Adipocyte (in vitro differentiated cells): ENCODE measurements around the gene TF.

Experiments
- DNase-seq: peaks from one replicate; pipeline ENCODE4 v3.0.0-alpha.2; 2015; ENCODE audit warnings: low read depth
- H3K27me3 ChIP-seq: replicated peaks from 2 replicates; pipeline ENCODE4 v1.7.0; 2013; ENCODE audit warnings: mild to moderate bottlenecking, low read length, moderate library complexity; ENCODE audit not compliant: control insufficient read depth, insufficient read depth
- H3K36me3 ChIP-seq: 2 replicates; pipeline ENCODE4 v1.7.0; 2013; ENCODE audit warnings: low read length, mild to moderate bottlenecking, moderate library complexity; ENCODE audit not compliant: control insufficient read depth, insufficient read depth, severe bottlenecking
- H3K4me1 ChIP-seq: 2 replicates; pipeline ENCODE4 v1.7.0; 2013; ENCODE audit warnings: mild to moderate bottlenecking, low read length, moderate library complexity; ENCODE audit not compliant: control insufficient read depth, insufficient read depth
- H3K4me3 ChIP-seq: 2 replicates; pipeline ENCODE4 v1.7.0; 2013; ENCODE audit warnings: mild to moderate bottlenecking, low read length, moderate library complexity
- H3K9ac ChIP-seq: 2 replicates; pipeline ENCODE4 v1.7.0; 2013; ENCODE audit warnings: mild to moderate bottlenecking, low read length, moderate library complexity
- H3K9me3 ChIP-seq: 2 replicates; pipeline ENCODE4 v1.7.0; 2013; ENCODE audit warnings: mild to moderate bottlenecking, low read length, moderate library complexity; ENCODE audit not compliant: control insufficient read depth

Gene TF

DNA sequence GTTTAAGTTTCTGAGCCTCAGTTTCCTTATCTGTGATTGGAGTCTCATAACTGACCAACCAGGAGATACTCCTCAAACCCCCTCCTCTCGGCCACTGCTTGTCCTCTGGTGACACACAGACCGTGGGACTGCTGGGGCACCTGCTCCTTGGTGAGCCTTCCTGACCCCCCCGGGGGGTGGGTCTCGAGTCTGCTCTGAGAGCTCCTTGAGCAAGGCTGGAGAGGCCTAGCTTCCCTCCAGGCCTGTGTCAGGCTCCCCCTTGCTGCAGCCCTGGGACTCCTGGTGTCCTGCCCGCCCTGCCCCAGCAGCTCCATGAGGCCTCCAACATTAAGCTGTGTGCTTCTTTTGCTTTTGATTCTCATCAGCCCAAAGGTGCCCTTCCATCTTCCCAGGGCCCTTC is 87.1 kb downstream of the TF start:
- DNase-seq: no peak
- Histone ChIP-seq H3K27me3 (no peaks in the 10 kb centered on the region), H3K9ac (no peak overlapping the region), H3K4me3 (no peak overlapping the region), H3K4me1 (no peaks in the 10 kb centered on the region), H3K9me3 (no peaks in the 10 kb centered on the region), H3K36me3 (peaks cover 3% of the 10 kb centered on the region)

DNA sequence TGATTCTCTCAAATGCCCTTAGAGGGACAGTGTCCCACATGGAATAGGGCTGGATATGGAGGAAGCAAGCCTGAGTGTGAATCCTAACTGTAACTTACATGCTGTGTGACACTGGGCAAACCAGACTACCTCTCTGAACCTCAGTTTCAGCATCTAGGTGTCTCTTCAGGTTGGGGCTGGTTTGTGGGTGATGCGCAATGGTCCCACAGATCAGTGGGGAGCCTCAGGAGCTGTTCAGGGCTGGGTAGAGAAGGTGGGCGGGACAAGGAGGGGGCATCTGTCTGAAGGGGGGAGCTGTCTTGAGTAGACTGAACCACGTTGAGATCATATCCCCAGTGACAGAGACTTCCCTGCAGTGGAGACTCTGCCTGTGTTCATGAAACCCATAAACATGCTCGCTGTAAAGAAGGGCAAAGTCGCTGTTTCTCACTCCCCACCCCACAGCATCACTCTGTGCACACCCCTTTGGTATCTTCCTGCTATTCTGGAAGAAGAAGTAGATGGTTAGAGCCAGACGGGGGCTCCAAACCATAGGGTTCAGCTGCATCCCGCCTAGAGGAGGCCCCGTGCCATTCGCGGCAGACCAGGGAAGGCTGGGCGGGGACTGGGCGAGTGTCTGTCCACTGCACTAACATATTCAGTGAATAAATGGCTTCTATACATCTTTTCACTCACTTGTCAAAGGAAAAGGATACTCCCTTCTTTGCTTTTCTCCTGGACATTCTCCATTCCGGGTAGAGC is 87.9 kb downstream of the TF start:
- Histone ChIP-seq H3K36me3 (peaks cover 7% of the 10 kb centered on the region), H3K4me1 (no peaks in the 10 kb centered on the region), H3K4me3 (no peak overlapping the region), H3K9ac (no peak overlapping the region), H3K27me3 (no peaks in the 10 kb centered on the region), H3K9me3 (no peaks in the 10 kb centered on the region)
- DNase-seq: no peak

DNA sequence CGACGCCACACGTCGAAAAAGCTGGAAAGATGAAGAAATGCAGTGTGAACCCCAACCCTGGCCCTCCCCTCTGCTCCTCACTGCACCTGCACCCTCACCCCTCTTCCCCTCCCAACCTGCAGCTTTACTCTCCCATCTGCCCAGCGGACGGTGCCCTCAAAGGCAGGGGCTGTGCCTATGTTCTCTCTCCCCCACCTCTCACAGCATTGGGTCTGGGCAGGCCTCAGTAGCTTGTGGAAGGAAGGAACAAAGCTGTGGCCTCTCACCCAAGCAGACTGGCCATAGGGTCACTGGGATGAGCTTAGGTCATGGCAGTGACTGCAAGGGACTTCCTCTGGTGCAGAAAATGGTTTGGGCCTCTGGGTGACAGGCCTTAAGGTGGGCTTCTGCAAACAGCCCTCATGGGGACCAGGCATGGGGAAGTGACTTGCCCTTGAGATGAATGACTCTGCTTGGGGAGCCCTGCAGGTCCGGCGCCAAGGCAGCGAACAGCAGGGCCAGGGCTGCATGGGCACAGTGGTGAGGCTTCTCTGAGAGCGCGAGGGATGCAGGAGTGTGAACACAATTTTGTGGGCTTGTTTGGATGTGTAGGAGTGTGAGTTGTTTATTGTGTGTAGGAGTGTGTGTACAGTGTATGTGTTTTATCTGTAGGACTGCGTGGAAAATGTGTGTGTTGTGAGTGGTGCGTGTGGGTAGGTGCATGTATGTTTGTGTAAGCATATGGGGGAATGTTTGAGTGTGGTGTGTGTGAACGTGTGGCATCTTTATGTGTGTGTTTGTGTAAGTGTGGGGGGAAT is 88.6 kb downstream of the TF start:
- no peaks in the 10 kb centered on the region for H3K4me1 ChIP-seq
- H3K9ac ChIP-seq: no peak overlapping the region
- H3K9me3 ChIP-seq: no peaks in the 10 kb centered on the region
- no peak overlapping the region for H3K4me3 ChIP-seq
- no peaks in the 10 kb centered on the region for H3K27me3 ChIP-seq
- H3K36me3 ChIP-seq: peaks cover 11% of the 10 kb centered on the region
- no peak for DNase-seq

DNA sequence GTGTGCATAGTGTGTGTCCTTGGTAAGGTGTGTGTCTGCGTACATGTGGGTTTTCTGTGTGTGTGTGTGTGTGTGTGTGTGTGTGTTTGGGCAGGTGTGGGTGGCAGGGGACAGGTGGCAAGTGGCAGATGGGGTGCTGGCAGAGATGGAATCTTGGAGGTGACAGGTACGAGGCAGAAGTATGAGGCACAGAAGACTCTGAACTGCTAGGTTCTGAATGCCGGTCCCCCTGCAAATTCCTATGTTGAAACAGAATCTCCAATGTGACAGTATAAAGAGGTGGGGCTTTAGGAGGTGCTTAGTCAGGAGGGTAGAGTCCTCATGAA is 89.2 kb downstream of the TF start:
- Histone ChIP-seq H3K4me1 (no peaks in the 10 kb centered on the region), H3K36me3 (peaks cover 11% of the 10 kb centered on the region), H3K9ac (no peak overlapping the region), H3K27me3 (no peaks in the 10 kb centered on the region), H3K9me3 (no peaks in the 10 kb centered on the region), H3K4me3 (no peak overlapping the region)
- DNase-seq: no peak

DNA sequence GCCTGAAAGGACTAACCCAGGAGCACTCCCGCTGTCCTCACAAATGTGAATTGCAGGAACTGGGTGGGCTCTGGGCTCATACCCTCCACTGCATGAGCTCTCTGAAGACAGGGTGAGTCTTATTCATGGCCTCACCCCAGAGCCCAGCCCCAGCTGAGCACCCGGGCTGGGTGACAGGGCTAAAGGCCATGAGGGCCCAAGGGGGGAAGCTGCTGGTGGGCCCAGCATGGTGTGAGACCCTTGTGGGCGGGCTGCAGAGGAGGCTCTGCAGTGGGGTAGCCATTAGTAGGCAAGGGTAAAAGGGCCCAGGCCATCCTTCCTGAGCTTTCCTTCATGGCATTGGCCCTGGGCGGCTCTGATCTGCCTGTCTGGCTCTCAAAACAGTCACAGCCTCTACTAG is 89.8 kb downstream of the TF start:
- H3K4me3 ChIP-seq: no peak overlapping the region
- H3K36me3 ChIP-seq: peaks cover 11% of the 10 kb centered on the region
- H3K9ac ChIP-seq: no peak overlapping the region
- H3K4me1 ChIP-seq: no peaks in the 10 kb centered on the region
- H3K9me3 ChIP-seq: no peaks in the 10 kb centered on the region
- no peaks in the 10 kb centered on the region for H3K27me3 ChIP-seq
- DNase-seq: no peak

DNA sequence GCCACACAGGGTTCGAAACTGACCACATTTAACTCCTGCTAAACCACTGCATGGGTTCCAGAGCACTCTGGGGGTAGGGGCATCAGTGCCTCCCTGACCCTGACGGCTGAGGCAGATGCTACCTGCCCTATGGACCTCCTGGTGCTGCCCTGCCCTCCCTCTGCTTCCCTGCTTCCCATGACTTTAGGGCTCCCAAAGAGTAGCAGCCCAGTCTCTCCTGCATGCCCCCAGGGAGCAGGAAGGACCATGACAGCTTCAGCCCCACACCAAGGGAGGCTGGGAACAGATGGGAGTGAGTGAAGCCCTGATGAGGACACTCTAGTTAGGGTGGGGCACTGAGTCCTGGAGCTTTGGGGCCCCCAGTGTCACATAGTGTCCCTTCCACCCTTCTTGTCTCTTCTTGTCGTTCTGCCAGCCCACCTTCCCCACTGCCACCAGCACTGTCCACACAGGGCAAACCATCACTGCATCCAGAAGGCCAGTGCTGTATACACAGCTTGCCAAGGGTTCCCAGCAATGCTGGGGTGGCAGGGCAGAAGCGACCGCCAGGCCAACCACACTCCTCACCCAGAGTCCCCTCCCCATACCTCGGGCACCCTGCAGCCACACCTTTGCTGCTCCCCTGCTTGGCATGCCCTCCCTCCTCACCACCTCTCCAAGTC is 90.4 kb downstream of the TF start:
- H3K27me3 ChIP-seq: peaks cover 4% of the 10 kb centered on the region
- no peak overlapping the region for H3K4me3 ChIP-seq
- no peak overlapping the region for H3K9ac ChIP-seq
- H3K36me3 ChIP-seq: peaks cover 11% of the 10 kb centered on the region
- H3K4me1 ChIP-seq: no peaks in the 10 kb centered on the region
- DNase-seq: no peak
- no peaks in the 10 kb centered on the region for H3K9me3 ChIP-seq

DNA sequence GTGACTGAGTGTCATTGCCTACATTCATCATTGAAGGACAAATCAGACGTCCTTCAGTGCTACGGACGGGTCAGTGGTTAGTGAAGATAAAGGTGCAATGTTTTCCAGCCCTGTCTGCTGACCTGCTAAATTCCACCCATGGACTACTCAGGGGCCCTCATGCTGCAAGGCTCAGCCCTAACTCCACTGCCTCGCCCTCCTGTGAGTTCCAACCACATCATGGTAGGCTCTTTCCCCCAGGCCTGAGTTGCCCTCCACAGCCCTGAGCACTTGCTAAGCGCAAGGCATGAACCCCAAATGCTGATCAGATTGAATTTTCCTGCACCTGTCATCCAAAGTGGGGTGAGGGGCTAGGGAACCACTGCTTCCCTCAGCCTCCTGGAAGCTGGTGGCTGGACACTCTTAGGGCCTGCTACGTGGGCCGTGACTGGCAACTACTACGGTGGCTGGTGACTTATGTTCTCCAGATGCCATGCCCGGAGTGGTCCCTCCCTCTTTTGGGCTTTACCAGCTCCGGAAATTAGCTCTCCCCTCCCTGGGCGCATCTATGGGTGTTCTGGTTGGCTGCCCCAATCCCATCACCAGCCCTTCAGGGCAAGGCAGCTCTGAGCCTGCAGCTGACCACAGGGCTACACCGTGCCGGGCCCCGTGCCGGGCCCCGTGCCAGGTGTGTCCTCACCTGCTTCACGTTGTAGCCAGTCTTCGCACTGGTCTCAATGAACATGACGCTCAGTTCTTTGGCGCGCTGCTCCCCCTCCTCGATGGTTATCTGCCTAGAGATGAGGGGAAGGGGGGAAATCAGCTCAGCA is 91.5 kb downstream of the TF start:
- peaks cover 11% of the 10 kb centered on the region for H3K36me3 ChIP-seq
- H3K9me3 ChIP-seq: no peaks in the 10 kb centered on the region
- H3K4me3 ChIP-seq: no peak overlapping the region
- DNase-seq: no peak
- H3K4me1 ChIP-seq: no peaks in the 10 kb centered on the region
- no peak overlapping the region for H3K9ac ChIP-seq
- H3K27me3 ChIP-seq: peaks cover 4% of the 10 kb centered on the region

DNA sequence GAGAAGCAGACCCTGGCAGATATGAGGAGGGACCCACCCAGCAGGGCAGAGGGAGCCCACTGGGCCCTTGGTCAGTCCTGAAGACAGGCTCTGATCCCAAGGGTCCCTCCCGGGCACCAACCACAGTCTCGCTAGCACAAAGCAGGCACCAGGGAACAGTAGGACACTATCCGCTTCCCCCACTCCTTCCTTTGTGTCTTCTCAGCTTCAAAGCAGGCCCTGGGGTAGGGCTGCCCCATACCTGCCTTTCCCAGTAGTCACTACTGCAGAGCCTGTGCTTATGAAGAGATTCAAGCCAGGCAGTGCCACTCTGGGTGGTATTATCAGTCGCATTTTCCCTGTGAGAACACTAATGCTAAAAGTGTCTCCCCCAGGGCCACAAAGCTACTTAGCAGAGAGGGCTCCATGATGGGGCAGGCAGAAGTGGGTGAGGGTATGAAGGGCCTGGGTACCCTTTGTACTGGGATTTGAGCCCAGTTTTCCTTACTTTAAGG is 92.2 kb downstream of the TF start:
- Histone ChIP-seq H3K27me3 (peaks cover 4% of the 10 kb centered on the region), H3K36me3 (peaks cover 11% of the 10 kb centered on the region), H3K9ac (no peak overlapping the region), H3K4me3 (no peak overlapping the region), H3K9me3 (no peaks in the 10 kb centered on the region), H3K4me1 (no peaks in the 10 kb centered on the region)
- no peak for DNase-seq

DNA sequence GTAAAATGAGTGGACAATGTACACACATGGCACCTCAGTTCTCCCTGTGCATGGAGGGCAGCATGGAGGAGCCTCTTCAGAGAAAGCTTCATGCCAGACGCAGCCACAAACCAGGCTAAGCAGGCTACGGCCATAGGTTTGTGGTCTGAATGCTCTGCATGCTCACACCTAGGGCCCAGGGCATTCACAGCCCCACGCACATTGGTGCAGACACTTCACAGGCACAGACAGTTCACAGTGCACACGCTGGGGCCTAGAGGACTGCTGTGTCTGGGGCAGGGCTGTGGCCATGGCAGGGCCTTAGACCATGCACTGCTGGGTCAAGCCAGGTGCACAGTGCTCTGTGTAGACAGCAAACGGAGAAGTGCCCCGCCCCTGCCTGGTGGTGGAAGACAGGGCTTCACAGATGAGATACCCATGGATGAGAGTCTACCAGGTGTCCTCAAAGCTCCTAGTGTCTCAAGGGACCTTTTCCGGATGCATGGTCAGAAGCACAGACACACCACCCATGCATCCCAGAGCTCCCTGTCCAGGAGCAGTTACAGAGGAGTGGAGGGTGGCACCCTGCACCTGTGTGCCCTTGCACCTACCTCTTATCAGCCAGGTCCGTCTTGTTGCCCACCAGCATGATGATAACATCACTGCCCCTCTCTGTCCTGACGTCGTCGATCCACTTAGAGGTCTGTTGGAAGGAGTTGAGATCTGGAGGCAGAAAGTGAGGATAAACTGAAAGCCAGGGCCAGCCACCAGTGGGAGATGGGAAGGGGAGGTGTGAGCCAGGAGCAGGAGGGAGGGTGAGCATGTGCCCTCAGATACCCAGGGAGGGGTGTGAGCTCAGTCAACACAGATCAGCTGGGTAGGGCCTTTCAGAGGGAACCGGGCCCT is 93.0 kb downstream of the TF start:
- H3K27me3 ChIP-seq: peaks cover 4% of the 10 kb centered on the region
- H3K4me1 ChIP-seq: no peaks in the 10 kb centered on the region
- DNase-seq: no peak
- H3K4me3 ChIP-seq: no peak overlapping the region
- no peak overlapping the region for H3K9ac ChIP-seq
- H3K9me3 ChIP-seq: no peaks in the 10 kb centered on the region
- peaks cover 11% of the 10 kb centered on the region for H3K36me3 ChIP-seq

DNA sequence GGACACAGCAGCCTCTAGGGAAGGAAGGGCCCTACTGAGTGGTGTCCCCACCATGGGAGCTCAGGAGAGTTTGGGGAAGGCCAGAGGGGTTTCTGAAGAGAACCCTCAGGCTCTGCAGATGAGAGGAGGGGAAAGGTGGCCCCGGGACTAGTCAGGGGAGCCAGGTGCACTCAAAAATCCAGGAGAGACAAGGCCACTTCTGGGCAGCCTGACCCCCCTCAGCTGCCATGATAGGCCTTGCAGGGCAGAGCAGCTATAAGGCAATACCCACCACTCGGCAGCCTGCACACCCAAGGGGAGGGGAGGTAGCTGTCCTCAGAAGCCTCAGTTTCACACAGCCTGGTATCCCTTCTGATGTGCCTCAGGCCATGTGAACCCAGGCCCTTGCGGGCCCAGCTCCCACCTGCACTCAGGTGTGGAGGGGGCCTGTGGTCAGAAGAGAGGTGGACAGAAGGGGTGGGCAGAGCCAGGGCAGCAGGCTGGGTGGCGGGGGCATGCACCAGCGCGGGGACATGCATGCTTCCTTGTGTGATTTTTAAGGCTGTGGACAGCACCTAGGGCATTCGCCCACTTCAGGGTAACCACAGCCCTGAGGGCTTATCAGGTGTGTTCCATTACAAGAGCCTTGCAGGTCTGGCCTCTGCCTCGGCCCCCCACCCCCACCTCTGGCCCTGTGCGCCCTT is 94.0 kb downstream of the TF start:
- Histone ChIP-seq H3K9ac (no peak overlapping the region), H3K4me3 (no peak overlapping the region), H3K4me1 (no peaks in the 10 kb centered on the region), H3K36me3 (peaks cover 8% of the 10 kb centered on the region), H3K27me3 (peaks cover 4% of the 10 kb centered on the region), H3K9me3 (no peaks in the 10 kb centered on the region)
- no peak for DNase-seq
